Neuronal stem cell (in vitro differentiated cells): ENCODE results near the gene FKBP9.
"Not testable (repeated sequence)": the region's sequence is repeated elsewhere in the genome, so short reads cannot be mapped to it uniquely, and the experiment has no call there.

Source experiments
- DNase-seq: peaks from one replicate; pipeline ENCODE4 v3.0.0-alpha.2; 2013; ENCODE audit warnings: low spot score
- H2AFZ ChIP-seq: one replicate; pipeline ENCODE4 v1.6.1; 2013; ENCODE audit warnings: mild to moderate bottlenecking, low read length, inconsistent platforms
- H2AK5ac ChIP-seq: 2 replicates; pipeline ENCODE4 v1.6.1; 2013; ENCODE audit warnings: low read depth, mild to moderate bottlenecking, inconsistent platforms, low read length, moderate library complexity, mixed read lengths
- H2BK120ac ChIP-seq: 2 replicates; pipeline ENCODE4 v1.6.1; 2013; ENCODE audit warnings: low read depth, mild to moderate bottlenecking, inconsistent platforms, low read length, moderate library complexity, mixed read lengths
- H2BK12ac ChIP-seq: one replicate; pipeline ENCODE4 v1.6.1; 2013; ENCODE audit warnings: low read length, inconsistent platforms
- H2BK15ac ChIP-seq: 2 replicates; pipeline ENCODE4 v1.6.1; 2013; ENCODE audit warnings: mild to moderate bottlenecking, low read length, inconsistent platforms, mixed read lengths
- H2BK5ac ChIP-seq: one replicate; pipeline ENCODE4 v1.6.1; 2013; ENCODE audit warnings: inconsistent platforms, mild to moderate bottlenecking, low read length, moderate library complexity
- H3K14ac ChIP-seq: one replicate; pipeline ENCODE4 v1.6.1; 2013; ENCODE audit warnings: low read length, inconsistent platforms
- H3K18ac ChIP-seq: 2 replicates; pipeline ENCODE4 v1.6.1; 2013; ENCODE audit warnings: low read length, inconsistent platforms
- H3K23ac ChIP-seq: 2 replicates; pipeline ENCODE4 v1.6.1; 2013; ENCODE audit warnings: low read depth, mild to moderate bottlenecking, mixed read lengths, low read length, inconsistent platforms; ENCODE audit not compliant: poor library complexity
- H3K27ac ChIP-seq: replicated peaks from 3 replicates; pipeline ENCODE4 v1.5.1; 2013; ENCODE audit warnings: low read length, inconsistent platforms
- H3K27me3 ChIP-seq, 3 experiments: 2 replicates each; pipeline ENCODE4 v1.6.1; 2013; ENCODE audit warnings: low read length in 3 of 3, mild to moderate bottlenecking in 2 of 3, inconsistent platforms in 1 of 3, low read depth in 1 of 3, mixed read lengths in 1 of 3, moderate library complexity in 1 of 3; ENCODE audit not compliant: control insufficient read depth in 3 of 3, insufficient read depth in 3 of 3
- H3K36me3 ChIP-seq, 2 donors: replicated peaks in 1 of 2; 2 replicates each; pipeline ENCODE4 v1.6.1; 2013; ENCODE audit warnings: low read length in 2 of 2; ENCODE audit not compliant: control insufficient read depth in 2 of 2, insufficient read depth in 2 of 2
- H3K4ac ChIP-seq: 2 replicates; pipeline ENCODE4 v1.6.1; 2013; ENCODE audit warnings: inconsistent platforms, mild to moderate bottlenecking, low read length, moderate library complexity
- H3K4me1 ChIP-seq, 2 donors: 1 replicate in 1 of 2; 2 replicates in 1 of 2; pipeline ENCODE4 v1.6.1; 2013; ENCODE audit warnings: low read length in 2 of 2, low read depth in 1 of 2; ENCODE audit not compliant: control insufficient read depth in 2 of 2, insufficient read depth in 1 of 2
- H3K4me2 ChIP-seq: one replicate; pipeline ENCODE4 v1.6.1; 2013; ENCODE audit warnings: mild to moderate bottlenecking, low read length, inconsistent platforms; ENCODE audit not compliant: insufficient read depth, poor library complexity, severe bottlenecking
- H3K4me3 ChIP-seq, 2 donors: 2 replicates each; pipeline ENCODE4 v1.5.1; 2013; ENCODE audit warnings: low read length in 2 of 2, mild to moderate bottlenecking in 2 of 2, inconsistent platforms in 1 of 2, moderate library complexity in 1 of 2
- H3K79me1 ChIP-seq: one replicate; pipeline ENCODE4 v1.6.1; 2013; ENCODE audit warnings: low read depth, mild to moderate bottlenecking, inconsistent platforms, low read length, moderate library complexity
- H3K9ac ChIP-seq: one replicate; pipeline ENCODE4 v1.6.1; 2013; ENCODE audit warnings: mild to moderate bottlenecking, low read depth, low read length, inconsistent platforms; ENCODE audit not compliant: poor library complexity
- H3K9me3 ChIP-seq, 2 donors: replicated peaks in 1 of 2; 2 replicates each; pipeline versions ENCODE3 to v1.6.1; 2013; ENCODE audit warnings: low read length in 2 of 2, mild to moderate bottlenecking in 2 of 2, inconsistent platforms in 1 of 2, low read depth in 1 of 2, mixed read lengths in 1 of 2, moderate library complexity in 1 of 2; ENCODE audit not compliant: control insufficient read depth in 2 of 2, insufficient read depth in 1 of 2
- H4K8ac ChIP-seq: one replicate; pipeline ENCODE4 v1.6.1; 2013; ENCODE audit warnings: low read depth, mild to moderate bottlenecking, inconsistent platforms, low read length, moderate library complexity
- H4K91ac ChIP-seq: one replicate; pipeline ENCODE4 v1.6.1; 2013; ENCODE audit warnings: low read length, low read depth, mild to moderate bottlenecking, inconsistent platforms; ENCODE audit not compliant: poor library complexity
- WGBS, 2 donors: extraction: QIAGEN DNeasy Blood & Tissue Kit; methylation state at CpG; one replicate each; pipeline ENCODE4 v1.1.7; 2013; ENCODE audit warnings: missing lambda C conversion rate in 2 of 2, mixed read lengths in 1 of 2; ENCODE audit not compliant: insufficient read length in 2 of 2, insufficient replicate concordance in 1 of 2; ENCODE audit errors: extremely low coverage in 2 of 2; 5-methylcytosine and 5-hydroxymethylcytosine counted together

The FKBP9 gene

GRCh38 chr7:33005193-33005592 lies 48.0 kb downstream of the FKBP9 start:
- H4K8ac ChIP-seq, H3K9me3 ChIP-seq, H2BK12ac ChIP-seq, H3K18ac ChIP-seq, H3K14ac ChIP-seq, H2BK15ac ChIP-seq, H3K9ac ChIP-seq, H3K27ac ChIP-seq, H3K79me1 ChIP-seq, DNase-seq, H3K4ac ChIP-seq, H4K91ac ChIP-seq, H3K23ac ChIP-seq, H3K4me2 ChIP-seq, H3K36me3 ChIP-seq, H2AFZ ChIP-seq, H2BK120ac ChIP-seq, H2BK5ac ChIP-seq, H3K27me3 ChIP-seq, H3K4me1 ChIP-seq, H2AK5ac ChIP-seq: not testable (repeated sequence)
- peak overlapping the region in 1 of 2 donors; percentile 26 for H3K4me3 ChIP-seq
- WGBS, 2 donors = no CpG with 5 or more reads among the region's 8 CpGs

DNA sequence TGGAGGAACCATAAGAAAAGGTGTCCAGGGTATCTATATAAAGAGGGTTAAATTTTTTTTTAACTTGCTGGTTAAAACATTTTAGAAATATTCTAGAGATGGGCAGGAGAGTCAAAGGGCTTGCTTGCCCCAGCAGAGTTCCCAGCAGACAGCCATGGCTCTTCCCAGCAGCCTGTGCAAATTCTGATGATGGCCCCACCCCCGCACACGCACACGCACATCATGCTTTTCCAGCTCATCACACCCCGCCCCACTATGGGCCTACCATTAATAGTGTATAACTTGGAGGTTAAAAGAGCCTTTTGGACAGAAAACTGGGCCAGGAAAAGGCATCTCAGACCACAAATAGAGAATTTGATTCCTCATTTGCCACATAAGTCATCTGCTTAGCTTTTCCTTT lies 48.5 kb downstream of the FKBP9 start:
- H3K9ac ChIP-seq, H3K23ac ChIP-seq, H3K79me1 ChIP-seq, H3K4ac ChIP-seq, H2BK5ac ChIP-seq, H3K9me3 ChIP-seq, H2AFZ ChIP-seq, H3K27ac ChIP-seq, H2BK15ac ChIP-seq, H3K27me3 ChIP-seq, H3K18ac ChIP-seq, H2BK12ac ChIP-seq, H4K91ac ChIP-seq, H3K4me1 ChIP-seq, DNase-seq, H3K36me3 ChIP-seq, H2AK5ac ChIP-seq, H3K14ac ChIP-seq, H3K4me3 ChIP-seq, H3K4me2 ChIP-seq, H2BK120ac ChIP-seq, H4K8ac ChIP-seq: not testable (repeated sequence)
- WGBS, 2 donors = no CpG with 5 or more reads among the region's 4 CpGs

DNA sequence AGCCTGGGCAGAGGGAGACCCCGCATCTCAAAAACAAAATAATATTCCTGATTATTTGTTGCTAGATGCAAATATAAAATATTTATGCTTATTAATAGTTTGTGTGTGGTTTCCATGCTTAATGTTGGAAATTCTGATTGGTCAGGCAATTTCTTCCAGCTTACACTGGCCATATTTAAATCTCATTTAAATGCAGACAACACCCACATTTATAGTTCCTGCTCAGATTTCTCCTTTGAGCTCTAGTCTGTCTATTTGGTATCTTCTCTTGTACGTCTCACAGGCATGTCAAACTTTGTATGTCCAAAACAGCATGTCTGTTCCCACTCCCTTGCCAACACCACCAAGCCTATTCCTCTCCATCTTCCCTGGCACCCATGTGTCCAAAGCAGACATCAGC lies 52.5 kb downstream of the FKBP9 start:
- no peak overlapping the region for H4K8ac ChIP-seq
- H3K4me1 ChIP-seq = no peaks in the 10 kb centered on the region
- H3K4me2 ChIP-seq = no peak overlapping the region
- H3K79me1 ChIP-seq = no peaks in the 10 kb centered on the region
- H3K14ac ChIP-seq = no peak overlapping the region
- H3K4me3 ChIP-seq = no peak overlapping the region
- H2BK15ac ChIP-seq = no peak overlapping the region
- H2BK5ac ChIP-seq = no peak overlapping the region
- no peaks in the 10 kb centered on the region for H3K27me3 ChIP-seq
- H2AFZ ChIP-seq = no peak overlapping the region
- no peak for DNase-seq
- no peak overlapping the region for H3K23ac ChIP-seq
- H3K36me3 ChIP-seq = peaks cover 3 to 32% of the 10 kb centered on the region in 2 donors
- no peak overlapping the region for H3K4ac ChIP-seq
- H2BK120ac ChIP-seq = no peak overlapping the region
- no peaks in the 10 kb centered on the region for H3K9me3 ChIP-seq
- no peak overlapping the region for H2BK12ac ChIP-seq
- no peak overlapping the region for H3K9ac ChIP-seq
- H4K91ac ChIP-seq = no peak overlapping the region
- H3K18ac ChIP-seq = no peak overlapping the region
- no CpG with 5 or more reads among the region's 2 CpGs for WGBS, 2 donors
- no peak overlapping the region for H2AK5ac ChIP-seq
- no peak overlapping the region for H3K27ac ChIP-seq

DNA sequence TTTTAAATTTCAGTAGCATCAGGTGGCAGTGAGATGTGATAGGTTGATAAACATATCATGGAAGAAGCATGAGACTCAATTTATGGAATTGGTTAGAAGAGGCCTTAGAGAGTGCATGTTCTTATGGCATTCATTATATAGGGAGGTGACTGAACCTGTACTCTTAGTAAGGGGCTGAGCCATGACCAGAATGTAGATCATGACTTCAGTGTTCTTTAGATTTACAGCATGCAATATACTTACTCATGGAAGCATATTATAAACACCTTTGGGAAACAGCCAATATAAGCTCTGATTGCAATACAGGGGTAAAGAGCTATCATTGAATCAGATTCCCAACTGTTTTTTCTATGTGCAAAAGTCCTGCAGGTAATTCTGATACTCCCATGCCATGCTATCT lies 55.1 kb downstream of the FKBP9 start:
- no peak overlapping the region for H4K8ac ChIP-seq

More for the DNA sequence above, 55.1 kb downstream of the FKBP9 start:
- H2AK5ac ChIP-seq = no peak overlapping the region
- no peak overlapping the region for H2BK120ac ChIP-seq
- H3K27ac ChIP-seq = no peak overlapping the region
- H2BK15ac ChIP-seq = no peak overlapping the region
- H2BK5ac ChIP-seq = no peak overlapping the region
- no peaks in the 10 kb centered on the region for H3K27me3 ChIP-seq
- H3K23ac ChIP-seq = no peak overlapping the region
- no peak overlapping the region for H3K4ac ChIP-seq
- H2AFZ ChIP-seq = no peak overlapping the region
- no peak overlapping the region for H3K9ac ChIP-seq
- no peaks in the 10 kb centered on the region for H3K9me3 ChIP-seq
- no peak overlapping the region for H4K91ac ChIP-seq
- H3K4me2 ChIP-seq = no peak overlapping the region
- peaks cover 9 to 58% of the 10 kb centered on the region in 2 donors for H3K36me3 ChIP-seq
- H3K4me3 ChIP-seq = no peak overlapping the region
- no peak for DNase-seq
- no peaks in the 10 kb centered on the region for H3K4me1 ChIP-seq
- no peaks in the 10 kb centered on the region for H3K79me1 ChIP-seq
- H3K18ac ChIP-seq = no peak overlapping the region
- H2BK12ac ChIP-seq = no peak overlapping the region
- no peak overlapping the region for H3K14ac ChIP-seq
